Skeletal muscle tissue (tissue), 4 donors: Measurements from ENCODE around the gene CUL5. TPM values are rescaled to one million over a fixed set of nuclear protein-coding genes. Genes with fewer than 3 reads are reported as not detected.

Experiments
- H3K27ac ChIP-seq: one replicate; pipeline ENCODE4 v1.7.0; 2013; ENCODE audit warnings: mild to moderate bottlenecking, low read depth, low read length, inconsistent platforms
- H3K27me3 ChIP-seq, 3 donors: one replicate each; pipeline ENCODE4 v1.7.0; 2013; ENCODE audit warnings: low read length in 3 of 3; ENCODE audit not compliant: control insufficient read depth in 3 of 3, insufficient read depth in 3 of 3
- H3K36me3 ChIP-seq, 3 donors: one replicate each; pipeline ENCODE4 v1.7.0; 2013; ENCODE audit warnings: low read length in 3 of 3; ENCODE audit not compliant: control insufficient read depth in 3 of 3, insufficient read depth in 3 of 3
- H3K4me1 ChIP-seq, 3 donors: one replicate each; pipeline ENCODE4 v1.7.0; 2013; ENCODE audit warnings: low read length in 3 of 3, mild to moderate bottlenecking in 3 of 3; ENCODE audit not compliant: control insufficient read depth in 3 of 3, insufficient read depth in 3 of 3
- H3K4me3 ChIP-seq, 3 donors: one replicate each; pipeline ENCODE4 v1.7.0; 2013; ENCODE audit warnings: low read length in 3 of 3
- H3K9ac ChIP-seq, 3 donors: one replicate each; pipeline ENCODE4 v1.7.0; 2013; ENCODE audit warnings: low read length in 3 of 3, mild to moderate bottlenecking in 3 of 3, moderate library complexity in 2 of 3, low read depth in 1 of 3
- H3K9me3 ChIP-seq, 3 donors: one replicate each; pipeline ENCODE4 v1.7.0; 2013; ENCODE audit warnings: low read length in 3 of 3; ENCODE audit not compliant: control insufficient read depth in 3 of 3
- total RNA-seq: library from RNA; depleted of rRNA; stranded (reverse); fragments of >200 nt; gene quantifications from one replicate; pipeline ENCODE4 v1.2.3, GENCODE V29; 2014
- donor health status: Osteomylitis.

The CUL5 gene
- total RNA-seq, 1 donor from 2014 or later, result 36.0 TPM

- Histone ChIP-seq H3K9me3 (no peaks in the 10 kb centered on the region), H3K4me1 (peaks cover 15 to 30% (median 22%) of the 10 kb centered on the region in 3 donors), H3K4me3 (no peak overlapping the region), H3K36me3 (peaks cover 0 to 6% (median 3%) of the 10 kb centered on the region in 3 donors), H3K27ac (no peak overlapping the region), H3K27me3 (no peaks in the 10 kb centered on the region), H3K9ac (no peak overlapping the region)
Measured at GRCh38 chr11:108037211-108037610, 28.5 kb downstream of the CUL5 start.

DNA sequence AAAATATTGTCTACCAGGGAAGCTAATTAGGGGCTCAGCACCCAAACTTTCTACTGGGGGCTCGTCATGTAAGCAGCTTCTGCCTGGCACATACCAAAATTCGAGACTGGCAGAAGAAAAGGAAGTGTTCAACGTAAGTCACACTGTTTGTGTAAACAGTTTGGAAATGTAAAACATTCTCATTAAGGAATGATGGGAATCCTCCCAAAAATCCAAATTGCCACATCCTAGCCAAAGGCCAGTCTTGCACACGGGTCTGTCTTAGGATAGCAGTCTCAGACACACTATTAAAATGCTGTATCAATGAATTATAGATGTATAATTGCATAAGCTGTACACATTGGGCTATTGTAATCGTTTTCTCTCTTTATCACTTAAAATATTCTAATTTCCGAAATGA lies 28.9 kb downstream of the CUL5 start:
- Histone ChIP-seq H3K4me3 (no peak overlapping the region), H3K4me1 (peaks cover 15 to 30% (median 22%) of the 10 kb centered on the region in 3 donors), H3K36me3 (peaks cover 0 to 7% (median 3%) of the 10 kb centered on the region in 3 donors), H3K9me3 (no peaks in the 10 kb centered on the region), H3K27ac (no peak overlapping the region), H3K9ac (no peak overlapping the region), H3K27me3 (no peaks in the 10 kb centered on the region)

GRCh38 chr11:108048269-108048668 lies 39.6 kb downstream of the CUL5 start:
- no peak overlapping the region for H3K27ac ChIP-seq
- no peaks in the 10 kb centered on the region for H3K27me3 ChIP-seq
- no peak overlapping the region for H3K9ac ChIP-seq
- no peaks in the 10 kb centered on the region for H3K9me3 ChIP-seq
- peaks cover 2 to 20% (median 11%) of the 10 kb centered on the region in 3 donors for H3K36me3 ChIP-seq
- H3K4me1 ChIP-seq, result no peaks in the 10 kb centered on the region
- H3K4me3 ChIP-seq, result no peak overlapping the region

DNA sequence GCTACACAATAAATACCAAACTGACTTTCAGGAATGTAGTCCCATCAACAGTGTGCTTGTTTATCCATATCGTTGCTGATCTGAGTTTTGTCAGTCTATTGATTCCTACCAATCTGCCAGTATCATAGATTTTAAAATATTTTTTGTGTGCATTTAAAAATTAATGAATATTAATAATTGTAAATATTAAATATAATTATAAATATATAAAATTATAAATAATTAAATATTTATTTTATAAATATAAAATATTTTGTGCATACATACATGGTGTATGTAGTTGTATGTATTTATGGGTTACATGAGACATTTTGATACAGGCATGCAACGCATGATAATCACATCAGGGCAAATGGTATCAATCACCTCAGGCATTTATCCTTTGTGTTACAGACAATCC lies 53.6 kb downstream of the CUL5 start:
- no peaks in the 10 kb centered on the region for H3K9me3 ChIP-seq
- H3K9ac ChIP-seq, result no peak overlapping the region
- no peaks in the 10 kb centered on the region for H3K27me3 ChIP-seq
- no peak overlapping the region for H3K27ac ChIP-seq
- no peaks in the 10 kb centered on the region for H3K4me1 ChIP-seq
- peaks cover 4 to 16% (median 7%) of the 10 kb centered on the region in 3 donors for H3K36me3 ChIP-seq
- H3K4me3 ChIP-seq, result no peak overlapping the region

- Histone ChIP-seq H3K9me3 (no peaks in the 10 kb centered on the region), H3K4me1 (no peaks in the 10 kb centered on the region), H3K4me3 (no peak overlapping the region), H3K9ac (no peak overlapping the region), H3K27ac (no peak overlapping the region), H3K27me3 (no peaks in the 10 kb centered on the region), H3K36me3 (peaks cover 4 to 13% (median 6%) of the 10 kb centered on the region in 3 donors)
Measured at GRCh38 chr11:108063410-108063809, 54.7 kb downstream of the CUL5 start.

- Histone ChIP-seq H3K36me3 (peaks cover 11 to 25% (median 12%) of the 10 kb centered on the region in 3 donors), H3K9me3 (no peaks in the 10 kb centered on the region), H3K27me3 (no peaks in the 10 kb centered on the region), H3K27ac (no peak overlapping the region), H3K9ac (peak overlapping the region in 1 of 3 donors; percentile 10), H3K4me1 (no peaks in the 10 kb centered on the region), H3K4me3 (no peak overlapping the region)
Measured at GRCh38 chr11:108069947-108070346, 61.2 kb downstream of the CUL5 start.

- peaks cover 4 to 23% (median 9%) of the 10 kb centered on the region in 3 donors for H3K36me3 ChIP-seq
- no peak overlapping the region for H3K4me3 ChIP-seq
- no peaks in the 10 kb centered on the region for H3K4me1 ChIP-seq
- no peak overlapping the region for H3K9ac ChIP-seq
- no peak overlapping the region for H3K27ac ChIP-seq
- no peaks in the 10 kb centered on the region for H3K9me3 ChIP-seq
- no peaks in the 10 kb centered on the region for H3K27me3 ChIP-seq
Measured at GRCh38 chr11:108084811-108085210, 76.1 kb downstream of the CUL5 start.

- H3K27me3 ChIP-seq, result no peaks in the 10 kb centered on the region
- H3K27ac ChIP-seq, result no peak overlapping the region
- H3K9ac ChIP-seq, result no peak overlapping the region
- no peaks in the 10 kb centered on the region for H3K9me3 ChIP-seq
- no peaks in the 10 kb centered on the region for H3K4me1 ChIP-seq
- H3K36me3 ChIP-seq, result peaks cover 2 to 19% (median 5%) of the 10 kb centered on the region in 3 donors
- H3K4me3 ChIP-seq, result no peak overlapping the region
Measured at GRCh38 chr11:108085672-108086071, 77.0 kb downstream of the CUL5 start.

DNA sequence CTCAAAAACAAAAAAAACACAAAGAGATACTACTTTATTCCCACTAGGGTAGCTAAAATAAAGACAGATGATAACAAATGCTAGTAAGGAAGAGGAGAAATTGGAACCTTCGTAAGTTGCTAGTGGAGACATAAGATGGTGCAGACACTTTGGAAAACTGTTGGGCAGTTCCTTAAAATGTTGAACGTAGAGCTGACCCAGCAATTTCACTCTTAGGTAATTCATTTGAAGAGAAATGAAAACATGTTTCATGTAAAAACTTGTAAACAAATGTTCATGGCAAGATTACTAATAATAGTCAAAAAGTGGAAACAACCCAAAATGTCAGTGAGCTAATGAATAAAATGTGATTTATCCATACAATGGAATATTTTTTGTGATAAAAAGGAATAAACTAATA lies 83.4 kb downstream of the CUL5 start:
- no peak overlapping the region for H3K27ac ChIP-seq
- no peak overlapping the region for H3K4me3 ChIP-seq
- no peaks in the 10 kb centered on the region for H3K4me1 ChIP-seq
- H3K9ac ChIP-seq, result no peak overlapping the region
- peaks cover 8 to 22% (median 21%) of the 10 kb centered on the region in 3 donors for H3K36me3 ChIP-seq
- H3K9me3 ChIP-seq, result no peaks in the 10 kb centered on the region
- H3K27me3 ChIP-seq, result no peaks in the 10 kb centered on the region

DNA sequence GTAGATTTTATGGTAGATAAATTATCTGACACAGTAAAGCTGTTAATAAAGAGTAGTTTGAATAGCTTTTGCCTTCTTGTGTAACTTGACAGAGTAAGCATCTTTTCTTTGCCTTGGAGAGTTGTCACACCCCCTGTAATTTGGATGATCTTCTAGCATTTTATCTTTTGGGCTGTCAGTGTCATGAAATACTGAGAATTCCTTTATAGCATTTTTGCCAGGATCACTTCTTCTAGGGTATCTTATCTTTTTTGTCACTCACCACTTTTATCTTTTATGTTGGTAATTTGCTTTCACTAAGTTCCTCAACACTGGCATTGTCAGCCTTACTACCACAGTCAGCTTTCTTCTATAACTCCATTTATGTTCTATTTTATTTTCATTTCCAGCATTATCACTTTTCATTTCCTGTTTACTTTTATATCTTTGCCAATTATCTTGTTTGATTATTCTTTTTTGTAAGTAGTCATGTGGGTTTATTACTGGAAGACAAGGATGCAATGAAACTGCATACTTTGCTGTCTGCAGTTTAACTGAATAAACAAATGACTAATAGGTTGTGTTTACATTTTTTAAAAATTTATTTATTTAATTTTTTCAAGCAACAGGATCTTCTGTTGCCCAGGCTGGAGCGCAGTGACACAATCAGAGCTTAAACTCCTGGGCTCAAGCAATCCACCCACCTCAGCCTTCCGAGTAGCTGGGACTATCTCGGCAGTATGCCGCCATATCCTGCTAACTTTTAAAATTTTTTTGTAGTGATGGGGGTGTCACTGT lies 84.6 kb downstream of the CUL5 start:
- no peaks in the 10 kb centered on the region for H3K9me3 ChIP-seq
- H3K4me3 ChIP-seq, result no peak overlapping the region
- H3K27me3 ChIP-seq, result no peaks in the 10 kb centered on the region
- no peak overlapping the region for H3K9ac ChIP-seq
- H3K36me3 ChIP-seq, result peaks cover 9 to 29% (median 24%) of the 10 kb centered on the region in 3 donors
- no peaks in the 10 kb centered on the region for H3K4me1 ChIP-seq
- no peak overlapping the region for H3K27ac ChIP-seq
